ENCODE results near the gene SUCLG1. TPM values are rescaled to one million over a fixed set of nuclear protein-coding genes. Genes with fewer than 3 reads are reported as not detected.
"Not testable (repeated sequence)": the region's sequence is repeated elsewhere in the genome, so short reads cannot be mapped to it uniquely, and the experiment has no call there.

The SUCLG1 gene
- total RNA-seq, 1 donor from 2014 or later: 52.7 TPM

- Histone ChIP-seq H3K27ac (no peak overlapping the region), H3K36me3 (peaks cover 32% of the 10 kb centered on the region), H3K4me1 (no peaks in the 10 kb centered on the region), H3K9me3 (no peaks in the 10 kb centered on the region), H3K4me3 (no peak overlapping the region), H3K27me3 (no peaks in the 10 kb centered on the region)
- intact Hi-C loops (cut with DNase I): no loop called here
- no peak for ATAC-seq
- TF ChIP-seq CTCF (IDR thresholded peaks at IDR 0.05): no peak
- DNase-seq: no peak
Observed at GRCh38 chr2:84421197-84421596, 37.9 kb downstream of the SUCLG1 start.

- no peak for DNase-seq
- no peak for TF ChIP-seq CTCF (IDR thresholded peaks at IDR 0.05)
- H3K27ac ChIP-seq: no peak overlapping the region
- H3K4me3 ChIP-seq: no peak overlapping the region
- H3K36me3 ChIP-seq: peaks cover 4% of the 10 kb centered on the region
- ATAC-seq: no peak
- intact Hi-C loops (cut with DNase I): no loop called here
- no peaks in the 10 kb centered on the region for H3K4me1 ChIP-seq
- no peaks in the 10 kb centered on the region for H3K9me3 ChIP-seq
- H3K27me3 ChIP-seq: no peaks in the 10 kb centered on the region
Observed at GRCh38 chr2:84417453-84418145, 41.5 kb downstream of the SUCLG1 start.

GRCh38 chr2:84409531-84409930 is 49.5 kb downstream of the SUCLG1 start:
- Histone ChIP-seq H3K4me3 (no peak overlapping the region), H3K4me1 (no peaks in the 10 kb centered on the region), H3K36me3 (no peaks in the 10 kb centered on the region), H3K27me3 (no peaks in the 10 kb centered on the region), H3K9me3 (no peaks in the 10 kb centered on the region), H3K27ac (no peak overlapping the region)
- DNase-seq (no peak), ATAC-seq (no peak)
- TF ChIP-seq CTCF (IDR thresholded peaks at IDR 0.05): no peak
- intact Hi-C loops (cut with DNase I): no loop called here

- ATAC-seq; intact Hi-C loops (cut with DNase I); H3K27me3 ChIP-seq; H3K4me1 ChIP-seq; H3K4me3 ChIP-seq; H3K27ac ChIP-seq; DNase-seq; H3K36me3 ChIP-seq; H3K9me3 ChIP-seq: not testable (repeated sequence)
Observed at GRCh38 chr2:84402111-84402510, 57.0 kb downstream of the SUCLG1 start.

- DNase-seq; H3K27me3 ChIP-seq; H3K4me3 ChIP-seq; H3K36me3 ChIP-seq; H3K9me3 ChIP-seq; H3K4me1 ChIP-seq; ATAC-seq; intact Hi-C loops (cut with DNase I); H3K27ac ChIP-seq: not testable (repeated sequence)
Observed at GRCh38 chr2:84399839-84400238, 59.2 kb downstream of the SUCLG1 start.

GRCh38 chr2:84395820-84396219 is 63.3 kb downstream of the SUCLG1 start:
- ATAC-seq (no peak), DNase-seq (no peak)
- no peaks in the 10 kb centered on the region for H3K9me3 ChIP-seq
- no peak for TF ChIP-seq CTCF (IDR thresholded peaks at IDR 0.05)
- no peak overlapping the region for H3K4me3 ChIP-seq
- H3K27me3 ChIP-seq: no peaks in the 10 kb centered on the region
- H3K36me3 ChIP-seq: no peaks in the 10 kb centered on the region
- no peak overlapping the region for H3K27ac ChIP-seq
- H3K4me1 ChIP-seq: no peaks in the 10 kb centered on the region
- intact Hi-C loops (cut with DNase I): no loop called here

- DNase-seq: no peak
- H3K4me3 ChIP-seq: no peak overlapping the region
- ATAC-seq: no peak
- H3K27me3 ChIP-seq: no peaks in the 10 kb centered on the region
- H3K4me1 ChIP-seq: no peaks in the 10 kb centered on the region
- TF ChIP-seq CTCF (IDR thresholded peaks at IDR 0.05): no peak
- intact Hi-C loops (cut with DNase I): no loop called here
- H3K27ac ChIP-seq: no peak overlapping the region
- H3K36me3 ChIP-seq: no peaks in the 10 kb centered on the region
- H3K9me3 ChIP-seq: no peaks in the 10 kb centered on the region
Observed at GRCh38 chr2:84394628-84395027, 64.5 kb downstream of the SUCLG1 start.

All from upper lobe of right lung (tissue), 1 donor.